GM12878 (cell line): Measurements from ENCODE around the gene RNF167. TPM values are rescaled to one million over a fixed set of nuclear protein-coding genes. Genes with fewer than 3 reads are reported as not detected.

Experiments
- ATAC-seq: fragments of 200-7000 bp; cut with Tn5 transposase; 3 replicates; pipeline ENCODE4 v1.9.1; 2020; ENCODE audit warnings: mild to moderate bottlenecking, moderate library complexity
- BruUV-seq: library from RNA; stranded (reverse); fragments of 400-500 nt; replicated peaks from 2 replicates; lab custom pipeline; 2021; lab: Mats Ljungman, UMichigan
- CTCF ChIA-PET: fragments of 300-600 bp; sonication (Branson Sonifier 250); formaldehyde crosslinking; extraction: SDS; loops from one replicate; lab custom pipeline; 2021; ENCODE audit warnings: inconsistent platforms; lab: Yijun Ruan, JAX
- POLR2A ChIA-PET: fragments of 350-600 bp; formaldehyde crosslinking; extraction: SDS; loops from one replicate; lab custom pipeline; 2021; ENCODE audit warnings: inconsistent platforms; lab: Charles Lee
- RAD21 ChIA-PET: fragments of 300-600 bp; sonication (Branson Sonifier 250); formaldehyde crosslinking; loops from one replicate; lab custom pipeline; 2023; ENCODE audit warnings: antibody characterized with exemption; ENCODE audit not compliant: unreplicated experiment; lab: Charles Lee
- SMC1A ChIA-PET: fragments of 300-600 bp; sonication (Branson Sonifier 250); formaldehyde crosslinking; loops from one replicate; lab custom pipeline; 2023; ENCODE audit not compliant: unreplicated experiment, uncharacterized antibody; lab: Charles Lee
- DNase-seq: peaks from one replicate; pipeline ENCODE4 v3.0.0-alpha.2; 2011; ENCODE audit warnings: low read depth, low spot score
- FAIRE-seq: peaks from 3 replicates; lab custom pipeline; 2011; peaks lifted over from hg19 to GRCh38; lab: Jason Lieb, UNC
- H2AFZ ChIP-seq: 2 replicates; pipeline ENCODE4 v1.6.0; 2011; ENCODE audit warnings: low read depth, low read length, control low read depth; ENCODE audit not compliant: control insufficient read depth
- H3K27ac ChIP-seq: 2 replicates; pipeline ENCODE4 v1.5.1; 2011; ENCODE audit warnings: control low read depth; ENCODE audit not compliant: control insufficient read depth, insufficient read depth
- H3K27me3 ChIP-seq, 2 experiments: replicated peaks in 1 of 2; 2 replicates each; pipeline versions ENCODE4 v1.6.0 to v1.6.1; 2011; ENCODE audit warnings: low read length in 1 of 2; ENCODE audit not compliant: control insufficient read depth in 2 of 2, insufficient read depth in 2 of 2
- H3K36me3 ChIP-seq, 2 experiments: 2 replicates each; pipeline ENCODE4 v1.5.1; 2011; ENCODE audit warnings: low read length in 1 of 2; ENCODE audit not compliant: control insufficient read depth in 2 of 2, insufficient read depth in 2 of 2
- H3K4me1 ChIP-seq: 2 replicates; pipeline ENCODE4 v1.6.1; 2011; ENCODE audit warnings: mild to moderate bottlenecking, low read length, moderate library complexity, mixed read lengths; ENCODE audit not compliant: control insufficient read depth, insufficient read depth
- H3K4me2 ChIP-seq: 2 replicates; pipeline ENCODE4 v1.6.0; 2011; ENCODE audit warnings: control low read depth; ENCODE audit not compliant: control insufficient read depth, insufficient read depth
- H3K4me3 ChIP-seq: fragments of 200-600 bp; sonication (generic); 2 replicates; pipeline ENCODE4 v1.5.1; 2016
- H3K79me2 ChIP-seq: 2 replicates; pipeline ENCODE4 v1.6.0; 2011; ENCODE audit warnings: low read length; ENCODE audit not compliant: control insufficient read depth, insufficient read depth
- H3K9ac ChIP-seq: 2 replicates; pipeline ENCODE4 v1.8.0; 2011; ENCODE audit warnings: low read length, control low read depth, mixed read lengths; ENCODE audit not compliant: control insufficient read depth, insufficient read depth
- H3K9me3 ChIP-seq: replicated peaks from 3 replicates; pipeline ENCODE4 v1.5.1; 2011; ENCODE audit warnings: mild to moderate bottlenecking, low read length; ENCODE audit not compliant: control insufficient read depth, insufficient read depth
- H4K20me1 ChIP-seq: 2 replicates; pipeline ENCODE4 v1.6.0; 2011; ENCODE audit not compliant: control insufficient read depth, insufficient read depth
- E2F8 ChIP-seq: fragments of 450-650 bp; IDR thresholded peaks from 2 replicates; pipeline ENCODE4 v1.6.1; 2018; ENCODE audit warnings: mild to moderate bottlenecking, low read depth, moderate library complexity; ENCODE audit not compliant: partially characterized antibody
- IKZF2 ChIP-seq, 2 experiments: fragments of 450-650 bp; IDR thresholded peaks; 2 replicates each; pipeline ENCODE4 v1.6.1; 2017; ENCODE audit warnings: mild to moderate bottlenecking in 2 of 2, moderate library complexity in 2 of 2
- NBN ChIP-seq: fragments of 450-650 bp; IDR thresholded peaks from 2 replicates; pipeline ENCODE4 v1.6.1; 2016
- NR2C2 ChIP-seq: IDR thresholded peaks from 2 replicates; pipeline ENCODE4 v1.6.1; 2011; ENCODE audit warnings: borderline replicate concordance, low read depth; ENCODE audit not compliant: control insufficient read depth, insufficient read length
- RCOR1 ChIP-seq: conservative IDR thresholded peaks from 2 replicates; pipeline ENCODE4 v1.6.1; 2012; ENCODE audit warnings: low read depth, low read length, improper control_type of control experiment
- SMAD1 ChIP-seq: fragments of 450-650 bp; IDR thresholded peaks from 2 replicates; pipeline ENCODE4 v1.6.1; 2018; ENCODE audit warnings: mild to moderate bottlenecking, low read depth; ENCODE audit not compliant: partially characterized antibody
- SMAD5 ChIP-seq: IDR thresholded peaks from 2 replicates; pipeline ENCODE4 v1.6.1; 2016; ENCODE audit warnings: antibody characterized with exemption, low read depth
- SUPT20H ChIP-seq: IDR thresholded peaks from 2 replicates; pipeline ENCODE4 v1.6.1; 2011; ENCODE audit warnings: low read depth, mild to moderate bottlenecking, low read length, moderate library complexity, borderline replicate concordance; ENCODE audit not compliant: control insufficient read depth
- USF2 ChIP-seq: IDR thresholded peaks from 2 replicates; pipeline ENCODE4 v1.6.1; 2011; ENCODE audit warnings: low read depth, low read length, improper control_type of control experiment, borderline replicate concordance
- YY1 ChIP-seq: IDR thresholded peaks from 2 replicates; pipeline ENCODE4 v1.6.1; 2011; ENCODE audit warnings: low read depth, mild to moderate bottlenecking, low read length
- ZBTB11 ChIP-seq: fragments of 450-650 bp; formaldehyde crosslinking; IDR thresholded peaks from 2 replicates; pipeline ENCODE4 v1.5.0; 2022; ENCODE audit warnings: mild to moderate bottlenecking, missing genetic modification characterization
- ZNF592 ChIP-seq: fragments of 450-650 bp; IDR thresholded peaks from 2 replicates; pipeline ENCODE4 v1.6.1; 2017; ENCODE audit warnings: mild to moderate bottlenecking, moderate library complexity
- WGBS: methylation state at CpG from one replicate; pipeline ENCODE4 v1.1.6; 2016; ENCODE audit warnings: low lambda C conversion rate; ENCODE audit not compliant: insufficient replicate concordance, insufficient coverage; ENCODE audit errors: missing lambda C conversion rate; 5-methylcytosine and 5-hydroxymethylcytosine counted together
- in situ Hi-C: fragments of 300-500 bp; cut with MboI; formaldehyde crosslinking; loops from 9 replicates; pipeline ENCODE4 v1.14.3; 2018; ENCODE audit warnings: mixed read lengths
- intact Hi-C: fragments of 100-400 bp; cut with micrococcal nuclease; formaldehyde crosslinking; loops from one replicate; pipeline ENCODE4 v1.14.2; 2022; ENCODE audit not compliant: unreplicated experiment
- polyA plus RNA-seq, 11 experiments: library from polyadenylated mRNA; depleted of rRNA in 4 of 11; unstranded in 6 of 11; stranded (reverse) in 5 of 11; fragments of >200 nt; fragmentation: Nextera tagmentation in 4 of 11; fragmentation: Illumina TruSeq in 1 of 11; extraction: Ambion mirVana in 4 of 11; extraction: Trizol in 1 of 11; gene quantifications; 1 replicate in 1 of 11; 2 replicates in 10 of 11; pipeline versions ENCODE4 v1.2.1 to v1.2.3, GENCODE V29; 2011 to 2016; ENCODE audit warnings: inconsistent platforms in 2 of 11, missing spikeins in 2 of 11, low read depth in 1 of 11
- total RNA-seq, 4 experiments: library from RNA; depleted of rRNA in 3 of 4; stranded (reverse); fragments of >200 nt in 3 of 4; fragmentation: Illumina TruSeq in 1 of 4; extraction: Trizol in 1 of 4; gene quantifications; 2 replicates each; pipeline versions ENCODE4 v1.2.1 to v1.2.3, GENCODE V29; 2013 to 2021

RNF167 gene
- total and polyA plus RNA-seq, 10 of the 15 experiments (the other 5 are each of a cell fraction or from before 2014, with no cell fraction given): 33.6 to 147 (median 57.6) TPM

GRCh38 chr17:4902540-4902939 lies 37.5 kb upstream of the RNF167 start:
- FAIRE-seq: peak; percentile 35
- CTCF ChIA-PET: interaction anchor here (0.9 to 3.0 kb wide), 14 partner anchors 10 to 466 kb away, joined by 3 to 11 read pairs (median 4); partner anchors contain the start of genes ARRB2 and SPAG7
- ATAC-seq: no peak
- no peaks in the 10 kb centered on the region for H4K20me1 ChIP-seq
- RAD21 ChIA-PET: interaction anchor here (0.9 to 1.3 kb wide), 3 partner anchors 37 to 193 kb away, joined by 3 to 4 read pairs (median 3); partner anchors contain the start of genes PFN1, RNF167 and SLC25A11
- no peak overlapping the region for H3K27ac ChIP-seq
- no peak overlapping the region for H3K9ac ChIP-seq
- SMC1A ChIA-PET: interaction anchor here (0.6 to 1.6 kb wide), 7 partner anchors 12 to 335 kb away, joined by 3 to 4 read pairs (median 3); partner anchors contain the start of genes RNF167 and SLC25A11
- H3K36me3 ChIP-seq: no peaks in the 10 kb centered on the region
- no TSS peak for BruUV-seq
- H3K27me3 ChIP-seq: no peaks in the 10 kb centered on the region; a peak in 2 of 4 replicates
- WGBS: 68% methylated on average over 8 of the region's 8 CpGs
- no peak overlapping the region for H2AFZ ChIP-seq
- H3K4me1 ChIP-seq: peaks cover 20% of the 10 kb centered on the region
- no peak overlapping the region for H3K4me3 ChIP-seq
- in situ Hi-C loops (no loop called here), intact Hi-C loops (loop anchor here (5.0 kb wide), 1 partner anchor 170 kb away; the partner anchor contains the start of gene MED11)
- H3K9me3 ChIP-seq: no peaks in the 10 kb centered on the region; the same call in 2 of the 3 replicates
- H3K4me2 ChIP-seq: no peak overlapping the region
- no peaks in the 10 kb centered on the region for H3K79me2 ChIP-seq
- POLR2A ChIA-PET: interaction anchor here (1.4 kb wide), 1 partner anchor 36 kb away, joined by 3 read pairs; no protein-coding TSS in a partner anchor
- no peak for DNase-seq
- TF ChIP-seq ZNF592 (no peak), RCOR1 (no peak), SMAD5 (no peak), SMAD1 (no peak), SUPT20H (no peak), USF2 (no peak), NBN (no peak), IKZF2 (IDR thresholded peaks at IDR 0.05) (no peak), NR2C2 (no peak), E2F8 (no peak), YY1 (no peak), ZBTB11 (CRISPR knock-in tag) (no peak)
